ENCODE measurements around the gene PCNX1. TPM values are rescaled to one million over a fixed set of nuclear protein-coding genes. Genes with fewer than 3 reads are reported as not detected.

The PCNX1 gene
- total and polyA plus RNA-seq, 9 of the 15 experiments (the other 6 are each of a cell fraction or from before 2014, with no cell fraction given), result 0.30 to 4.5 (median 2.3) TPM

DNA sequence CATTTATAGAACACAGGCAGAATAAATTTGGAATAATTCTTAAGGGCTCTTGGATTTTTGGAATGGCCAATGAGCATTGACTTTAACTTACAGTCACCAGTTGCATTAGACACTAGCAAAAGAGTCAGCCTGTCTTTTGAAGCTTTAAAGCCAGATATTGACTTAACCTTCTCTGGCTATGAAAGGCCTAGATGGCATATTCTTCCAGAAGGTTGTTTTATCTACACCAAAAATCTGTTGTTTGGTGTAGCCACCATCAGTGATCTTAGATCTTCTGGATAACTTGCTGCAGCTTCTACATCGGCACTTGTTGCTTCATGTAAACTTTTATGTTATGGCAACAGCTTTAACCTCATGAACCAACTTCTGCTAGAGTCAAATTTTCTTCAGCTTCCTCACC lies 10.4 kb downstream of the PCNX1 start:
- FAIRE-seq (no peak), ATAC-seq (no peak), DNase-seq (ENCODE audit: extremely low read depth in 1 of 4, low spot score in 3 of 4) (no peak)
- no peaks in the 10 kb centered on the region for H3K4me1 ChIP-seq (replicated peaks in 1 of 2; ENCODE audit: control insufficient read depth in 2 of 2, insufficient read depth in 2 of 2, low read length in 2 of 2)
- H3K36me3 ChIP-seq (ENCODE audit: control insufficient read depth, insufficient read depth, low read length), result no peaks in the 10 kb centered on the region
- no peaks in the 10 kb centered on the region for H3K27me3 ChIP-seq (ENCODE audit: control insufficient read depth in 2 of 2, insufficient read depth in 2 of 2, low read length in 2 of 2)
- no peak overlapping the region for H3K4me2 ChIP-seq (ENCODE audit: insufficient read depth, low read length)
- no peaks in the 10 kb centered on the region for H3K9me3 ChIP-seq (replicated peaks; ENCODE audit: control insufficient read depth, insufficient read depth, low read depth, low read length)
- TF ChIP-seq, protein P1, sequence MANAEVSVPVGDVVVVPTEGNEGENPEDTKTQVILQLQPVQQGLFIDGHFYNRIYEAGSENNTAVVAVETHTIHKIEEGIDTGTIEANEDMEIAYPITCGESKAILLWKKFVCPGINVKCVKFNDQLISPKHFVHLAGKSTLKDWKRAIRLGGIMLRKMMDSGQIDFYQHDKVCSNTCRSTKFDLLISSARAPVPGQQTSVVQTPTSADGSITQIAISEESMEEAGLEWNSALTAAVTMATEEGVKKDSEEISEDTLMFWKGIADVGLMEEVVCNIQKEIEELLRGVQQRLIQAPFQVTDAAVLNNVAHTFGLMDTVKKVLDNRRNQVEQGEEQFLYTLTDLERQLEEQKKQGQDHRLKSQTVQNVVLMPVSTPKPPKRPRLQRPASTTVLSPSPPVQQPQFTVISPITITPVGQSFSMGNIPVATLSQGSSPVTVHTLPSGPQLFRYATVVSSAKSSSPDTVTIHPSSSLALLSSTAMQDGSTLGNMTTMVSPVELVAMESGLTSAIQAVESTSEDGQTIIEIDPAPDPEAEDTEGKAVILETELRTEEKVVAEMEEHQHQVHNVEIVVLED (CRISPR knock-in tag; IDR thresholded peaks at IDR 0.05), result no peak
- TF ChIP-seq SNIP1 (IDR thresholded peaks at IDR 0.05; ENCODE audit: low read depth) (no peak), ZNF79 (CRISPR knock-in tag; IDR thresholded peaks at IDR 0.05; ENCODE audit: low read depth) (no peak), PCBP2 (IDR thresholded peaks at IDR 0.05; ENCODE audit: low read depth, low read length, poor library complexity, severe bottlenecking) (no peak)
- TF ChIP-seq, protein P2, sequence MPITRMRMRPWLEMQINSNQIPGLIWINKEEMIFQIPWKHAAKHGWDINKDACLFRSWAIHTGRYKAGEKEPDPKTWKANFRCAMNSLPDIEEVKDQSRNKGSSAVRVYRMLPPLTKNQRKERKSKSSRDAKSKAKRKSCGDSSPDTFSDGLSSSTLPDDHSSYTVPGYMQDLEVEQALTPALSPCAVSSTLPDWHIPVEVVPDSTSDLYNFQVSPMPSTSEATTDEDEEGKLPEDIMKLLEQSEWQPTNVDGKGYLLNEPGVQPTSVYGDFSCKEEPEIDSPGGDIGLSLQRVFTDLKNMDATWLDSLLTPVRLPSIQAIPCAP (CRISPR knock-in tag; IDR thresholded peaks at IDR 0.05; ENCODE audit: borderline replicate concordance), result no peak
- TF ChIP-seq, protein P3, sequence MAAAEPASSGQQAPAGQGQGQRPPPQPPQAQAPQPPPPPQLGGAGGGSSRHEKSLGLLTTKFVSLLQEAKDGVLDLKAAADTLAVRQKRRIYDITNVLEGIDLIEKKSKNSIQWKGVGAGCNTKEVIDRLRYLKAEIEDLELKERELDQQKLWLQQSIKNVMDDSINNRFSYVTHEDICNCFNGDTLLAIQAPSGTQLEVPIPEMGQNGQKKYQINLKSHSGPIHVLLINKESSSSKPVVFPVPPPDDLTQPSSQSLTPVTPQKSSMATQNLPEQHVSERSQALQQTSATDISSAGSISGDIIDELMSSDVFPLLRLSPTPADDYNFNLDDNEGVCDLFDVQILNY (CRISPR knock-in tag; IDR thresholded peaks at IDR 0.05), result no peak
- TF ChIP-seq, protein P4, sequence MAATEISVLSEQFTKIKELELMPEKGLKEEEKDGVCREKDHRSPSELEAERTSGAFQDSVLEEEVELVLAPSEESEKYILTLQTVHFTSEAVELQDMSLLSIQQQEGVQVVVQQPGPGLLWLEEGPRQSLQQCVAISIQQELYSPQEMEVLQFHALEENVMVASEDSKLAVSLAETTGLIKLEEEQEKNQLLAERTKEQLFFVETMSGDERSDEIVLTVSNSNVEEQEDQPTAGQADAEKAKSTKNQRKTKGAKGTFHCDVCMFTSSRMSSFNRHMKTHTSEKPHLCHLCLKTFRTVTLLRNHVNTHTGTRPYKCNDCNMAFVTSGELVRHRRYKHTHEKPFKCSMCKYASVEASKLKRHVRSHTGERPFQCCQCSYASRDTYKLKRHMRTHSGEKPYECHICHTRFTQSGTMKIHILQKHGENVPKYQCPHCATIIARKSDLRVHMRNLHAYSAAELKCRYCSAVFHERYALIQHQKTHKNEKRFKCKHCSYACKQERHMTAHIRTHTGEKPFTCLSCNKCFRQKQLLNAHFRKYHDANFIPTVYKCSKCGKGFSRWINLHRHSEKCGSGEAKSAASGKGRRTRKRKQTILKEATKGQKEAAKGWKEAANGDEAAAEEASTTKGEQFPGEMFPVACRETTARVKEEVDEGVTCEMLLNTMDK (IDR thresholded peaks at IDR 0.05; ENCODE audit: borderline replicate concordance, insufficient read depth, low read depth, low read length, poor library complexity, severe bottlenecking), result no peak
- H4K20me1 ChIP-seq (replicated peaks; ENCODE audit: control insufficient read depth, insufficient read depth, low read length), result no peaks in the 10 kb centered on the region
- WGBS (ENCODE audit: insufficient coverage, low coverage, missing lambda C conversion rate), result 50% methylated on average over 1 of the region's 1 CpG
- intact Hi-C loops (cut with micrococcal nuclease) (no loop called here), in situ Hi-C loops (cut with MboI) (no loop called here)
- no TSS peak for BruUV-seq (replicated peaks)
- no peaks in the 10 kb centered on the region for H3K9me1 ChIP-seq (ENCODE audit: control insufficient read depth, insufficient read depth, low read length)
- H3K27ac ChIP-seq (ENCODE audit: extremely low read depth, low read depth, low read length), result no peak overlapping the region
- H3K79me2 ChIP-seq (ENCODE audit: control insufficient read depth, insufficient read depth, low read length), result no peaks in the 10 kb centered on the region
- no peak overlapping the region for H3K9ac ChIP-seq (ENCODE audit: insufficient read depth in 1 of 2, low read depth in 2 of 2, low read length in 2 of 2)
- ChIA-PET CTCF (ENCODE audit: low intra/inter-chr PET ratio) (no interaction called here), POLR2A (interaction anchor here (1.0 kb wide), 1 partner anchor 35 kb away, joined by 3 read pairs; no protein-coding TSS in a partner anchor)
- H2AFZ ChIP-seq (ENCODE audit: low read depth, low read length), result no peak overlapping the region
- H3K4me3 ChIP-seq, result no peak overlapping the region
